Thoracic aorta (tissue), 2 donors: Measurements from ENCODE around the gene CIAO3. TPM values are rescaled to one million over a fixed set of nuclear protein-coding genes. Genes with fewer than 3 reads are reported as not detected.
"Not testable (repeated sequence)": the region's sequence is repeated elsewhere in the genome, so short reads cannot be mapped to it uniquely, and the experiment has no call there.

Experiments
- ATAC-seq: fragments of 150-250 bp; one replicate; pipeline ENCODE4 v1.8.0; 2017; ENCODE audit warnings: low read depth; ENCODE audit not compliant: insufficient number of reproducible peaks, low FRiP score
- DNase-seq: peaks from one replicate; pipeline ENCODE4 v3.0.0-alpha.2; 2020; ENCODE audit warnings: low spot score
- H3K27ac ChIP-seq, 2 donors: fragments of 200-600 bp; sonication (generic); 1 replicate in 1 of 2; 2 replicates in 1 of 2; pipeline ENCODE4 v1.5.1; 2016; ENCODE audit warnings: mild to moderate bottlenecking in 2 of 2, moderate library complexity in 2 of 2
- H3K27me3 ChIP-seq: fragments of 200-600 bp; sonication (generic); replicated peaks from 2 replicates; pipeline ENCODE4 v1.6.0; 2016; ENCODE audit warnings: mild to moderate bottlenecking; ENCODE audit not compliant: insufficient read depth
- H3K36me3 ChIP-seq: fragments of 200-600 bp; sonication (generic); one replicate; pipeline ENCODE4 v1.5.1; 2016
- H3K4me1 ChIP-seq, 2 donors: fragments of 200-600 bp; sonication (generic); 1 replicate in 1 of 2; 2 replicates in 1 of 2; pipeline versions ENCODE4 v1.5.1 to v1.6.0; 2016; ENCODE audit warnings: low read depth in 2 of 2, mild to moderate bottlenecking in 1 of 2; ENCODE audit not compliant: control insufficient read depth in 1 of 2
- H3K4me3 ChIP-seq: fragments of 200-600 bp; sonication (generic); 2 replicates; pipeline ENCODE4 v1.5.1; 2016; ENCODE audit warnings: mild to moderate bottlenecking
- H3K9me3 ChIP-seq: fragments of 200-600 bp; sonication (generic); 2 replicates; pipeline ENCODE4 v1.5.1; 2016
- CTCF ChIP-seq: fragments of 200-600 bp; sonication (generic); IDR thresholded peaks from one replicate; pipeline ENCODE4 v1.5.1; 2019; ENCODE audit warnings: antibody characterized with exemption
- total RNA-seq, 2 donors: library from RNA; depleted of rRNA; stranded (reverse); fragments of >200 nt; gene quantifications; one replicate each; pipeline versions ENCODE4 v1.1.0 to v1.2.3, GENCODE V29; 2016

The CIAO3 gene
- total RNA-seq, 2 donors from 2014 or later = 27.0 to 30.3 TPM

- DNase-seq (no peak), ATAC-seq (no peak)
- Histone ChIP-seq H3K9me3 (no peaks in the 10 kb centered on the region), H3K4me3 (no peak overlapping the region), H3K27me3 (no peaks in the 10 kb centered on the region), H3K27ac (no peak overlapping the region), H3K36me3 (no peaks in the 10 kb centered on the region), H3K4me1 (no peaks in the 10 kb centered on the region)
- TF ChIP-seq CTCF = no peak
Observed at GRCh38 chr16:749010-749409, 8.2 kb upstream of the CIAO3 start.

- no peak for TF ChIP-seq CTCF
- Histone ChIP-seq H3K4me3 (no peak overlapping the region), H3K27ac (no peak overlapping the region), H3K9me3 (no peaks in the 10 kb centered on the region), H3K27me3 (no peaks in the 10 kb centered on the region), H3K4me1 (no peaks in the 10 kb centered on the region), H3K36me3 (no peaks in the 10 kb centered on the region)
- no peak for ATAC-seq
- no peak for DNase-seq
Observed at GRCh38 chr16:747978-748746, 7.4 kb upstream of the CIAO3 start.

GRCh38 chr16:746637-747036 lies 5.8 kb upstream of the CIAO3 start:
- no peak for TF ChIP-seq CTCF
- no peak overlapping the region for H3K4me3 ChIP-seq
- no peaks in the 10 kb centered on the region for H3K4me1 ChIP-seq
- H3K9me3 ChIP-seq = no peaks in the 10 kb centered on the region
- ATAC-seq (no peak), DNase-seq (no peak)
- no peaks in the 10 kb centered on the region for H3K27me3 ChIP-seq
- H3K27ac ChIP-seq = no peak overlapping the region
- no peaks in the 10 kb centered on the region for H3K36me3 ChIP-seq

DNA sequence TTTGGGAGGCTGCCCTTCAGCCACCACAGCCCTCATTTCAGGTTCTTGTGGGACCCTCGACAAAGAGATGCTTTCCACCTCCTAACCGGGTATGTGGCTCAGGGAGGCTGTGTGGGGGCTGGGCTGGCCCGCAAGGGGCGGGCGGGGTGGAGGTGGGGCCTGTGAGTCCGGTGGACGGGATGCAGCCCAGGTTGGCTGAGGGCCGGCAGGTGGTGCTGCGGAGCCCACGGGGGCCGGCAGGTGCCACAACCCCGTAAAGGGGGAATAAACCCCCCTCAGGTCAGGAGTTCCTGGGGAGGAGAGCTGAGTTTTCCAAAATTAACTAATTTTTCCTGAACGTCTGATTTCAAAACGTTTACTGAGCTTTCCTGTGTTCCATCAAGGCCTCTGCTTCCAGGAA lies 4.9 kb upstream of the CIAO3 start:
- no peak for DNase-seq
- no peak for TF ChIP-seq CTCF
- ATAC-seq = no peak
- H3K9me3 ChIP-seq = no peaks in the 10 kb centered on the region
- H3K4me3 ChIP-seq = no peak overlapping the region
- no peaks in the 10 kb centered on the region for H3K36me3 ChIP-seq
- no peaks in the 10 kb centered on the region for H3K4me1 ChIP-seq
- no peak overlapping the region for H3K27ac ChIP-seq
- H3K27me3 ChIP-seq = no peaks in the 10 kb centered on the region

DNA sequence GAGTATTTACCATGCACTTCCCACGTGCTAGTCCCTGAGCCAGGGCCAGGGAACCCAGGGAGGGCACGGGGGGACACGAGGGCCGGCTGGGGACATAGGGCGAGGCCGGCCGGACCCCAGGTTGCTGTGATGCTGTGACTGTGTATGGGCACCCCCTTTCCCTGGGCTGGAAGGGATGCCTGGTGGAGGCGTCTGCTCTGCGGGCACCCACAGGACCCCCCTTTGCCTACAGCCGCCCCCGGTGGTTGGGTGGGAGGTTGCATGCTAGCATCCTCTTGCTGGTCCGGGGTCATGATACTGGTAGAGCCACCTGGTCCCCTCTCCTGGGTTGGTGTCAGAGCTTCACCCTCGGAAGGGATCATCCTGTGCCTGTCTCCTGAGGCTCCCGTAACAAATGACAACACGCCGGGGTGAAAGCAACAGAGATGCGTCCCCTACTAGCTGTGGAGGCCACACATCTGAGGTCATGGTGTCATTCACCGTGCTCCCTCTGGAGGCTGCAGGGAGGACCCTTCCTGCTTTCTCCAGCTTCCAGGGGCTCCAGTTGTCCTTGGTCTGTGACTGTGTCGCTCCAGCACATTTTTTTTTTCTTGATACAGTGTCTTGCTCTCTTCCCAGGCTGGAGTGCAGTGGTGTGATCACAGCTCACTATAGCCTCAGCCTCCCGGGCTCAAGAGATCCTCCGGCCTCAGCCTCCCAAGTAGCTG lies 3.1 kb upstream of the CIAO3 start:
- Histone ChIP-seq H3K36me3 (no peaks in the 10 kb centered on the region), H3K4me1 (peaks cover 8 to 11% of the 10 kb centered on the region in 2 donors), H3K27me3 (no peaks in the 10 kb centered on the region), H3K9me3 (no peaks in the 10 kb centered on the region), H3K4me3 (no peak overlapping the region), H3K27ac (no peak overlapping the region)
- DNase-seq (no peak), ATAC-seq (no peak)
- TF ChIP-seq CTCF = no peak

GRCh38 chr16:742894-743293 lies 2.1 kb upstream of the CIAO3 start:
- H3K9me3 ChIP-seq, H3K4me3 ChIP-seq, H3K36me3 ChIP-seq, ATAC-seq, H3K27ac ChIP-seq, DNase-seq, H3K27me3 ChIP-seq: not testable (repeated sequence)
- peaks cover 8 to 11% of the 10 kb centered on the region in 2 donors for H3K4me1 ChIP-seq
